Measurements from ENCODE around the gene MMD.
"Not testable (repeated sequence)": the region's sequence is repeated elsewhere in the genome, so short reads cannot be mapped to it uniquely, and the experiment has no call there.

Gene MMD

GRCh38 chr17:55394357-55395021 is 27.1 kb downstream of the MMD start:
- DNase-seq = no peak

- DNase-seq = no peak
These were observed 29.7 kb downstream of the MMD start for GRCh38 chr17:55391764-55392467.

- no peak for DNase-seq
These were observed 30.3 kb downstream of the MMD start for GRCh38 chr17:55391244-55391757.

GRCh38 chr17:55390364-55390977 is 31.2 kb downstream of the MMD start:
- no peak for DNase-seq

- DNase-seq = not testable (repeated sequence)
These were observed 31.9 kb downstream of the MMD start for GRCh38 chr17:55389715-55390114.

GRCh38 chr17:55388842-55389241 is 32.8 kb downstream of the MMD start:
- no peak for DNase-seq

- DNase-seq = no peak
These were observed 34.8 kb downstream of the MMD start for GRCh38 chr17:55386796-55387332.

- DNase-seq = no peak
These were observed 36.9 kb downstream of the MMD start for GRCh38 chr17:55384643-55385232.

- no peak for DNase-seq
These were observed 37.6 kb downstream of the MMD start for GRCh38 chr17:55383771-55384642.

- DNase-seq = no peak
These were observed 40.4 kb downstream of the MMD start for GRCh38 chr17:55381017-55381770.

GRCh38 chr17:55377671-55378275 is 43.9 kb downstream of the MMD start:
- DNase-seq = no peak

- DNase-seq = no peak
These were observed 52.9 kb downstream of the MMD start for GRCh38 chr17:55368706-55369105.

GRCh38 chr17:55366020-55366481 is 55.6 kb downstream of the MMD start:
- DNase-seq = no peak

- no peak for DNase-seq
These were observed 58.6 kb downstream of the MMD start for GRCh38 chr17:55363033-55363432.

- no peak for DNase-seq
These were observed 60.7 kb downstream of the MMD start for GRCh38 chr17:55360971-55361370.

- DNase-seq = no peak
These were observed 65.0 kb downstream of the MMD start for GRCh38 chr17:55356434-55357328.

GRCh38 chr17:55354941-55355340 is 66.7 kb downstream of the MMD start:
- DNase-seq = no peak

GRCh38 chr17:55354010-55354409 is 67.6 kb downstream of the MMD start:
- DNase-seq = no peak

- DNase-seq = no peak
These were observed 70.4 kb downstream of the MMD start for GRCh38 chr17:55351226-55351625.
